Aorta (tissue), 5 donors: ENCODE measurements around the gene CYP4F8. TPM values are rescaled to one million over a fixed set of nuclear protein-coding genes. Genes with fewer than 3 reads are reported as not detected.
"Not testable (repeated sequence)": the region's sequence is repeated elsewhere in the genome, so short reads cannot be mapped to it uniquely, and the experiment has no call there.

Experiments used
- ATAC-seq: fragments of 200-7000 bp; cut with Tn5 transposase; one replicate; pipeline ENCODE4 v1.9.1; 2022; ENCODE audit warnings: moderate library complexity; ENCODE audit not compliant: low FRiP score
- DNase-seq, 2 donors: peaks; one replicate each; pipeline ENCODE4 v3.0.0-alpha.2; 2020
- H3K27ac ChIP-seq, 2 donors: one replicate each; pipeline ENCODE4 v1.5.1; 2013; ENCODE audit warnings: low read length in 2 of 2, mild to moderate bottlenecking in 2 of 2, moderate library complexity in 2 of 2, control low read depth in 1 of 2, inconsistent platforms in 1 of 2, low read depth in 1 of 2
- H3K27me3 ChIP-seq, 2 donors: one replicate each; pipeline ENCODE4 v1.6.1; 2013; ENCODE audit warnings: control low read depth in 1 of 2, low read length in 1 of 2, mild to moderate bottlenecking in 1 of 2, moderate library complexity in 1 of 2; ENCODE audit not compliant: insufficient read depth in 2 of 2, control insufficient read depth in 1 of 2
- H3K36me3 ChIP-seq, 2 donors: one replicate each; pipeline ENCODE4 v1.6.1; 2013; ENCODE audit warnings: control low read depth in 1 of 2, low read length in 1 of 2, mild to moderate bottlenecking in 1 of 2; ENCODE audit not compliant: insufficient read depth in 2 of 2, control insufficient read depth in 1 of 2
- H3K4me1 ChIP-seq, 2 donors: one replicate each; pipeline ENCODE4 v1.6.1; 2013; ENCODE audit warnings: low read length in 2 of 2, control low read depth in 1 of 2, mild to moderate bottlenecking in 1 of 2, moderate library complexity in 1 of 2; ENCODE audit not compliant: insufficient read depth in 2 of 2, control insufficient read depth in 1 of 2
- H3K4me3 ChIP-seq, 2 donors: one replicate each; pipeline ENCODE4 v1.5.1; 2013; ENCODE audit warnings: low read length in 2 of 2, control low read depth in 1 of 2, mild to moderate bottlenecking in 1 of 2
- H3K9me3 ChIP-seq: one replicate; pipeline ENCODE4 v1.6.1; 2013; ENCODE audit warnings: mild to moderate bottlenecking, low read length; ENCODE audit not compliant: control insufficient read depth
- WGBS, 2 donors: extraction: QIAGEN DNeasy Blood & Tissue Kit; methylation state at CpG; one replicate each; pipeline ENCODE4 v1.1.7; 2013; 5-methylcytosine and 5-hydroxymethylcytosine counted together
- intact Hi-C, 2 donors: fragments of 100-400 bp; cut with DNase I; formaldehyde crosslinking; loops; one replicate each; pipeline versions ENCODE4 v1.14.2 to v1.15.0; 2022
- polyA plus RNA-seq, 2 donors: library from polyadenylated mRNA; stranded (reverse); fragments of 200-250 nt; gene quantifications; one replicate each; pipeline ENCODE4 v1.2.3, GENCODE V29; 2013
- total RNA-seq, 2 donors: library from RNA; stranded (reverse); fragmentation: NEBNext Ultra II Directional; extraction: Animal tissue kit (Norgen Biotek cat#: 25700); gene quantifications; one replicate each; pipeline ENCODE4 v1.2.1, GENCODE V29; 2021
- donor health status: healthy with polysubstance abuse.
- donor health status: Bipolar disorder and iron deficiency.
- donor health status: DM: no; HTN: no; CAD: no.
- donor health status: DM: no; HTN: no; CAD: no.
- donor health status: DM: yes; HTN: yes; CAD: no.

Gene CYP4F8
- total and polyA plus RNA-seq, 4 donors, result not detected

- H3K27me3 ChIP-seq, result no peaks in the 10 kb centered on the region
- no peak for ATAC-seq
- no peak overlapping the region for H3K4me3 ChIP-seq
- H3K4me1 ChIP-seq, result no peaks in the 10 kb centered on the region
- intact Hi-C loops, result no loop called here
- peak in 1 of 2 donors; percentile 70 for DNase-seq
- peaks cover 2% of the 10 kb centered on the region for H3K9me3 ChIP-seq
- WGBS, 2 donors, result 79 to 80% methylated on average over 9 of the region's 9 CpGs
- no peak overlapping the region for H3K27ac ChIP-seq
- H3K36me3 ChIP-seq, result no peaks in the 10 kb centered on the region
These were observed 27.4 kb upstream of the CYP4F8 start for GRCh38 chr19:15587663-15588062.

DNA sequence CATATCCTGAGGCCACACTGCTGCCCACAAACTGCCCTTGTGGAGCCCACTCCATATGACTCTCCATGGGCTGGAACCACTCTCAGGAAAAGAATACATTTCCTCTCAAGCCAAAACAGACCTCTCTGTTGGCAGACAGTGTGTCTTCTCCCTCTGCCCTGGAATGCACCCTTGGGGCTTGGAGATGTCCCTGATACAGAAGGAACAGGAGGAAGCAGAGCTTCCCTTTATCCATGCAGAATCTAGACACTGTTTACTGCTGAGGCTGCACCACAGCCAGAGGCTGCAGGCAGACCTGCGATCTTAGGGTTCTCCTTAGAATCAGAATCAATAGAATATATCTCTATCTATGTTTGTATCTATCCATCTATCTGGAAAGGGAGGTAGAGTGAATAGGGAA, 26.8 kb upstream of the CYP4F8 start:
- WGBS, 2 donors, result 85 to 93% methylated on average over 1 of the region's 1 CpG
- Histone ChIP-seq H3K36me3 (no peaks in the 10 kb centered on the region), H3K9me3 (peaks cover 2% of the 10 kb centered on the region), H3K4me1 (no peaks in the 10 kb centered on the region), H3K27me3 (no peaks in the 10 kb centered on the region), H3K4me3 (no peak overlapping the region), H3K27ac (no peak overlapping the region)
- no peak for ATAC-seq
- intact Hi-C loops, result no loop called here
- no peak for DNase-seq

DNA sequence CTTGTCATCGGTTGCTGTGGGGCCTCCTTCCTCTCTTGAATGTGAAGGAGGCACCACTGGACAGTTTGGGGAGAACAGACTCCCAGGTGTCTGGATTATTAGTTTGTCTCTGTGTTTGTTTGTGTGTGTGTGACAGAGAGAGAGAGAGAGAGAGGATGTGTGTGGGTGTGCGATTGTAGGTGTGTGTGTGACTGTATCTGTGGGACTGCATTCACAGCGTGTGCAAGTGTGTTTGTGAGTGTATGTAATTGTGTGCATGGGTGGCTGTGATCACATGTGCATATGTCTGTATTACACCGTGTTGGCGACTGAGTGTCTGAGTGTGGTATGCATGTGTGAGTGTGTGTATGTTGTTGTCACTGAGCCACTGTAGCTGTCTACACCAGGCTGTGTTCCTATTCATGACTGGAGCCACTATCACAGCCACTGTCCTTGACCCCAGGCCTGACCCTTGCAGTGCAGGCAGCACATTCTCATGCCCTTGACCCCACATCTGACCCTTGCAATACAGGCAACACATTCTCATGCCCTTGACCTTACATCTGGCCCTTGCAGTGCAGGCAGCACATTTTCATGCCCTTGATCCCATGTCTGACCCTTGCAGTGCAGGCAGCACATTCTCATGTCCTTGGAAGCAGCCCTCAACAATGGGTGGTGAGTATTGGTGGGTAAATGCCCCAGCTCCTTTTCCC, 25.1 kb upstream of the CYP4F8 start:
- Histone ChIP-seq H3K4me1 (no peaks in the 10 kb centered on the region), H3K36me3 (no peaks in the 10 kb centered on the region), H3K27ac (no peak overlapping the region), H3K27me3 (no peaks in the 10 kb centered on the region), H3K4me3 (no peak overlapping the region), H3K9me3 (peaks cover 2% of the 10 kb centered on the region)
- intact Hi-C loops, result loop anchor here in 1 of 2 donors (5.0 kb wide), 1 partner anchor 572 kb away; no protein-coding TSS in a partner anchor
- DNase-seq (no peak), ATAC-seq (no peak)
- 78 to 88% methylated on average over 5 of the region's 5 CpGs for WGBS, 2 donors

GRCh38 chr19:15591796-15592195, 23.2 kb upstream of the CYP4F8 start:
- H3K27me3 ChIP-seq, result no peaks in the 10 kb centered on the region
- H3K4me1 ChIP-seq, result no peaks in the 10 kb centered on the region
- no peak for DNase-seq
- no peaks in the 10 kb centered on the region for H3K36me3 ChIP-seq
- 66 to 68% methylated on average over 4 of the region's 4 CpGs for WGBS, 2 donors
- no peak overlapping the region for H3K4me3 ChIP-seq
- H3K27ac ChIP-seq, result no peak overlapping the region
- intact Hi-C loops, result loop anchor here in 1 of 2 donors (5.0 kb wide), 1 partner anchor 571 kb away; no protein-coding TSS in a partner anchor
- no peak for ATAC-seq
- H3K9me3 ChIP-seq, result peaks cover 2% of the 10 kb centered on the region

DNA sequence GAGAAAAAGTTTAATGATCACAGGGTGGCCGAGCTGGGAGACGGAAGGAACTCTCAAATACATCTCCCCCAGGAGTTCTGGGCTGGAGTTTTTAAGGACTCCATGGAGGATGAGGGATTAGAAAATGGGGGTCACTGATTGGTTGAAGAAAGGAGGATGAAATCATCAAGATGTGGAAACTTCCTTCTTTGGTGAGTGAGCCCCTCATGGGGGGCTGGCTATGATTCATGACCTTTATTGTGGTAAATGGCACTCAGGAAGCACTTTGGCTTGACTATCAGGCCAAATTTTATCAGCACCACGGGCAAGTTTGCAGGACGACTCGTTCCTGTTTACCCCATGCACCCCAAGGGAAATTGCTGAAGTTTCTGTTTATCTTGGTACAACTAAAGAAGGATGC, 22.5 kb upstream of the CYP4F8 start:
- H3K9me3 ChIP-seq, H3K27ac ChIP-seq, H3K4me3 ChIP-seq, H3K27me3 ChIP-seq, H3K36me3 ChIP-seq, H3K4me1 ChIP-seq, ATAC-seq, DNase-seq: not testable (repeated sequence)
- intact Hi-C loops, result loop anchor here in 1 of 2 donors (5.0 kb wide), 1 partner anchor 570 kb away; no protein-coding TSS in a partner anchor
- 29 to 31% methylated on average over 4 to 5 of the region's 5 CpGs for WGBS, 2 donors

DNA sequence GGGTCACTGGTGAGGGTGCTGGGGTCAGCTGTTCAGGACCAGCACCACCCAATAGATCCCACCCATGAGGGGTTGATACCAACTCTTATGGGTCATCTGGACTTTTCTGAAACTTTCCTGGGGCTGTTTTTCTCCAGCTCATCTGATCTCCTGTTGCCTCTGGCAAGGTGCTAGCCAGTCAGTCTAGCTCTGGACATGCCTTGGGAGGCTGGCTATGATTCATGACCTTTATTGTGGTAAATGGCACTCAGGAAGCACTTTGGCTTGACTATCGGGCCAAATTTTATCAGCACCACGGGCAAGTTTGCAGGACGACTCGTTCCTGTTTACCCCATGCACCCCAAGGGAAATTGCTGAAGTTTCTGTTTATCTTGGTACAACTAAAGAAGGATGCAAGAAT, 21.3 kb upstream of the CYP4F8 start:
- H3K4me3 ChIP-seq, H3K27me3 ChIP-seq, H3K36me3 ChIP-seq, ATAC-seq, DNase-seq, H3K27ac ChIP-seq, H3K4me1 ChIP-seq, H3K9me3 ChIP-seq: not testable (repeated sequence)
- WGBS, 2 donors, result 60 to 68% methylated on average over 4 of the region's 4 CpGs
- intact Hi-C loops, result loop anchor here in 1 of 2 donors (5.0 kb wide), 1 partner anchor 569 kb away; no protein-coding TSS in a partner anchor

DNA sequence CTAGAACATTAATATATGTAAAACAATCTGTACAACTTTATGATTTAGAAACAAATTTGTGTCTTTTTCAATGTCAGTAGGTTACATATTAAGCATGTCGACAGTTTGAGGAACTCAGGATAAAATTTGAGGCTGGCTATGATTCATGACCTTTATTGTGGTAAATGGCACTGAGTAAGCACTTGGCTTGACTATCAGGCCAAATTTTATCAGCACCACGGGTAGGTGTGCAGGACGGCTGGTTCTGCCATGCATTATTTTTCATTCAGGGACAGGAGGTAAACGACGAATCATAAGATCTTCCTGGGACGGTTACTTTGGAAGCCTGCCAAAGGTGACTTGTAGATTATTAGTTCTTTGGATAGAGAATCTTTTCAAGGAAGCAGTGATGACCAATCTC, 19.9 kb upstream of the CYP4F8 start:
- no peak for DNase-seq
- no peak for ATAC-seq
- Histone ChIP-seq H3K27me3 (no peaks in the 10 kb centered on the region), H3K4me3 (no peak overlapping the region), H3K27ac (no peak overlapping the region), H3K4me1 (no peaks in the 10 kb centered on the region), H3K9me3 (peaks cover 2% of the 10 kb centered on the region), H3K36me3 (no peaks in the 10 kb centered on the region)
- WGBS, 2 donors, result 50 to 53% methylated on average over 6 of the region's 6 CpGs
- intact Hi-C loops, result no loop called here

DNA sequence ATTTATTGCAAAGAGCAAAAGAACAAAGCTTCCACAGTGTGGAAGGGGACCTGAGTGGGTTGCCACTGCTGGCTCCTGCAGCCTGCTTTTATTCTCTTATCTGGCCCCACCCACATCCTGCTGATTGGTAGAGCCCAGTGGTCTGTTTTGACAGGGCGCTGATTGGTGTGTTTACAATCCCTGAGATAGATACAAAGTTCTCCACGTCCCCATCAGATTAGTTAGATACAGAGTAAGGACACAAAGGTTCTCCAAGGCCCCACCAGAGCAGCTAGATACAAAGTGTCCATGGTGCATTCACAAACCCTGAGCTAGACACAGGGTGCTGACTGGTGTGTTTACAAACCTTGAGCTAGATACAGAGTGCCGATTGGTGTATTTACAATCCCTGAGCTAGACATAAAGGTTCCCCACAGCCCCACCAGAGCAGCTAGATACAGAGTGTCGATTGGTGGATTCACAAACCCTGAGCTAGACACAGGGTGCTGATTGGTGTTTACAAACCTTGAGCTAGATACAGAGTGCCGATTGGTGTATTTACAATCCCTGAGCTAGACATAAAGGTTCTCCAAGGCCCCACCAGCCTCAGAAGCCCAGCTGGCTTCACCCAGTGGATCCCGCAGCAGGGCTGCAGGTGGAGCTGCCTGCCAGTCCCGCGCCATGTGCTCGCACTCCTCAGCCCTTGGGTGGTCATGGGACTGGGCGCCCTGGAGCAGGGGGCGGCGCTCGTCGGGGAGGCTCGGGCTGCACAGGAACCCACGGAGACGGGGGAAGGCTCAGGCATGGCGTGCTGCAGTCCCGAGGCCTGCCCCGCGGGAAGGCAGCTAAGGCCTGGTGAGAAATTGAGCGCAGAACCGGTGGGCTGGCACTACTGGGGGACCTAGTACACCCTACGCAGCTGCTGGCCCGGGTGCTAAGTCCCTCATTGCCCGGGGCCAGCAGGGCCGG, 6.8 kb upstream of the CYP4F8 start:
- H3K27ac ChIP-seq, H3K27me3 ChIP-seq, H3K36me3 ChIP-seq, DNase-seq, ATAC-seq, H3K4me1 ChIP-seq, H3K9me3 ChIP-seq, H3K4me3 ChIP-seq, intact Hi-C loops: not testable (repeated sequence)
- 84 to 85% methylated on average over 21 to 27 of the region's 27 CpGs for WGBS, 2 donors
